HL-60 (cell line): ENCODE measurements around the gene ACOXL.

Source experiments
- DNase-seq, 2 experiments: peaks; one replicate each; pipeline ENCODE4 v3.0.0-alpha.2; 2010 to 2020; ENCODE audit warnings: low read depth in 1 of 2, low spot score in 1 of 2
- H3K27ac ChIP-seq: fragments of 250-450 bp; sonication (Bioruptor Pico); replicated peaks from 2 replicates; pipeline ENCODE4 v1.5.1; 2020; ENCODE audit warnings: mild to moderate bottlenecking, moderate library complexity
- H3K27me3 ChIP-seq: fragments of 250-450 bp; sonication (Bioruptor Pico); 2 replicates; pipeline ENCODE4 v1.5.1; 2021; ENCODE audit warnings: mild to moderate bottlenecking, moderate library complexity; ENCODE audit not compliant: insufficient read depth, poor library complexity, severe bottlenecking
- H3K4me3 ChIP-seq: replicated peaks from 2 replicates; pipeline ENCODE4 v1.5.1; 2011; ENCODE audit warnings: mild to moderate bottlenecking, control low read depth, low read length; ENCODE audit not compliant: insufficient read depth
- GABPA ChIP-seq: IDR thresholded peaks from 2 replicates; pipeline ENCODE4 v1.6.1; 2012; ENCODE audit warnings: low read depth
- POLR2AphosphoS5 ChIP-seq: IDR thresholded peaks from 2 replicates; pipeline ENCODE4 v1.6.1; 2012; ENCODE audit warnings: low read depth
- SPI1 ChIP-seq: IDR thresholded peaks from 2 replicates; pipeline ENCODE4 v1.6.1; 2012; ENCODE audit warnings: low read depth, mild to moderate bottlenecking, borderline replicate concordance
- TF ChIP-seq, protein P1 (sequence below): IDR thresholded peaks from one replicate; pipeline ENCODE4 v1.5.1; 2011; ENCODE audit warnings: low read length, control low read depth, inconsistent platforms; ENCODE audit not compliant: insufficient read depth
- TF ChIP-seq, protein P2 (sequence below): IDR thresholded peaks from 2 replicates; pipeline ENCODE4 v1.6.1; 2012; ENCODE audit warnings: low read depth; ENCODE audit not compliant: insufficient replicate concordance

ACOXL gene

DNA sequence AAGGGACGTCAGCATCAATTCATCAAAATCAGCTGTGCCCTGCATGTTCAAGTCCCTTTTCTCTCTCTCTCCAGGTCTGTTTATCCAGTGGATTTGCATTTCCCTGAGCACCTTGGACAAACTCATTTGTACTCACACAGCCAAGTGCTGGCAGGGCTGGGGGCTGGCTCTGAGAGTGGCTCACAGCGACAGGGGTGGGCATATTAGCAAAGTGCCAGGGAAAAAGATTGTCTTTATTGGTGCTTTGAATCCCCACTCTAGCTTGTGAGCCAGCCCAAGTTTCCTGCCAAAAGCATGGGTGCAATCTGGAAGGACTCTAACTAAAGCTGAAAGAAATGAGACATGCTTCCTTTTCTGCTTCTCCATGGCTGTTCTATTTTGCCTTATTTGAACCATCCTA lies 56.6 kb downstream of the ACOXL start:
- TF ChIP-seq GABPA, result no peak
- TF ChIP-seq, protein P1, sequence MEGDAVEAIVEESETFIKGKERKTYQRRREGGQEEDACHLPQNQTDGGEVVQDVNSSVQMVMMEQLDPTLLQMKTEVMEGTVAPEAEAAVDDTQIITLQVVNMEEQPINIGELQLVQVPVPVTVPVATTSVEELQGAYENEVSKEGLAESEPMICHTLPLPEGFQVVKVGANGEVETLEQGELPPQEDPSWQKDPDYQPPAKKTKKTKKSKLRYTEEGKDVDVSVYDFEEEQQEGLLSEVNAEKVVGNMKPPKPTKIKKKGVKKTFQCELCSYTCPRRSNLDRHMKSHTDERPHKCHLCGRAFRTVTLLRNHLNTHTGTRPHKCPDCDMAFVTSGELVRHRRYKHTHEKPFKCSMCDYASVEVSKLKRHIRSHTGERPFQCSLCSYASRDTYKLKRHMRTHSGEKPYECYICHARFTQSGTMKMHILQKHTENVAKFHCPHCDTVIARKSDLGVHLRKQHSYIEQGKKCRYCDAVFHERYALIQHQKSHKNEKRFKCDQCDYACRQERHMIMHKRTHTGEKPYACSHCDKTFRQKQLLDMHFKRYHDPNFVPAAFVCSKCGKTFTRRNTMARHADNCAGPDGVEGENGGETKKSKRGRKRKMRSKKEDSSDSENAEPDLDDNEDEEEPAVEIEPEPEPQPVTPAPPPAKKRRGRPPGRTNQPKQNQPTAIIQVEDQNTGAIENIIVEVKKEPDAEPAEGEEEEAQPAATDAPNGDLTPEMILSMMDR, result no peak
- TF ChIP-seq, protein P2, sequence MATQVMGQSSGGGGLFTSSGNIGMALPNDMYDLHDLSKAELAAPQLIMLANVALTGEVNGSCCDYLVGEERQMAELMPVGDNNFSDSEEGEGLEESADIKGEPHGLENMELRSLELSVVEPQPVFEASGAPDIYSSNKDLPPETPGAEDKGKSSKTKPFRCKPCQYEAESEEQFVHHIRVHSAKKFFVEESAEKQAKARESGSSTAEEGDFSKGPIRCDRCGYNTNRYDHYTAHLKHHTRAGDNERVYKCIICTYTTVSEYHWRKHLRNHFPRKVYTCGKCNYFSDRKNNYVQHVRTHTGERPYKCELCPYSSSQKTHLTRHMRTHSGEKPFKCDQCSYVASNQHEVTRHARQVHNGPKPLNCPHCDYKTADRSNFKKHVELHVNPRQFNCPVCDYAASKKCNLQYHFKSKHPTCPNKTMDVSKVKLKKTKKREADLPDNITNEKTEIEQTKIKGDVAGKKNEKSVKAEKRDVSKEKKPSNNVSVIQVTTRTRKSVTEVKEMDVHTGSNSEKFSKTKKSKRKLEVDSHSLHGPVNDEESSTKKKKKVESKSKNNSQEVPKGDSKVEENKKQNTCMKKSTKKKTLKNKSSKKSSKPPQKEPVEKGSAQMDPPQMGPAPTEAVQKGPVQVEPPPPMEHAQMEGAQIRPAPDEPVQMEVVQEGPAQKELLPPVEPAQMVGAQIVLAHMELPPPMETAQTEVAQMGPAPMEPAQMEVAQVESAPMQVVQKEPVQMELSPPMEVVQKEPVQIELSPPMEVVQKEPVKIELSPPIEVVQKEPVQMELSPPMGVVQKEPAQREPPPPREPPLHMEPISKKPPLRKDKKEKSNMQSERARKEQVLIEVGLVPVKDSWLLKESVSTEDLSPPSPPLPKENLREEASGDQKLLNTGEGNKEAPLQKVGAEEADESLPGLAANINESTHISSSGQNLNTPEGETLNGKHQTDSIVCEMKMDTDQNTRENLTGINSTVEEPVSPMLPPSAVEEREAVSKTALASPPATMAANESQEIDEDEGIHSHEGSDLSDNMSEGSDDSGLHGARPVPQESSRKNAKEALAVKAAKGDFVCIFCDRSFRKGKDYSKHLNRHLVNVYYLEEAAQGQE, result no peak
- Histone ChIP-seq H3K4me3 (no peak overlapping the region), H3K27me3 (no peaks in the 10 kb centered on the region), H3K27ac (no peak overlapping the region)
- no peak for DNase-seq

DNA sequence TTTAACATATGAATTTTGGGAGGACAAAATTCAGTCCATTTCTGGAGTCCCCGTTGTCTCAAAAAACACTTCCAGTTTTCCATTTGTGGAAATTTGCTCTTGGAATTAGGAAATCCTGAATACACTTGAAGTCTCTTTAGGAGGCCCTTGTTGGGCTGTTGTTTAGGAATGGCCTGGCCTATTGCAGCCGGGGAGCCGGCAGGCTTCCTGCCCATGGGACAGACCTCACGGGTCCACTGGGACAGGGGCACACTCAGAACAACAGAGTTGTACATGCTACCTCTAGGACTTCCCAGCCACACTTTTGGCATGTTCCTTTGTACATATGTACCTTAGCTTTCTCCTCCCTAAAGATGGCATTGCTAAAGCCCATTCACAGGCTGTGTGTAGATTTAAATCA lies 57.3 kb downstream of the ACOXL start:
- no peak for TF ChIP-seq SPI1
- TF ChIP-seq, protein P1, result no peak
- TF ChIP-seq, protein P2, result no peak
- no peak for TF ChIP-seq POLR2AphosphoS5
- no peak for TF ChIP-seq GABPA
- Histone ChIP-seq H3K27me3 (no peaks in the 10 kb centered on the region), H3K4me3 (no peak overlapping the region), H3K27ac (no peak overlapping the region)
- no peak for DNase-seq

DNA sequence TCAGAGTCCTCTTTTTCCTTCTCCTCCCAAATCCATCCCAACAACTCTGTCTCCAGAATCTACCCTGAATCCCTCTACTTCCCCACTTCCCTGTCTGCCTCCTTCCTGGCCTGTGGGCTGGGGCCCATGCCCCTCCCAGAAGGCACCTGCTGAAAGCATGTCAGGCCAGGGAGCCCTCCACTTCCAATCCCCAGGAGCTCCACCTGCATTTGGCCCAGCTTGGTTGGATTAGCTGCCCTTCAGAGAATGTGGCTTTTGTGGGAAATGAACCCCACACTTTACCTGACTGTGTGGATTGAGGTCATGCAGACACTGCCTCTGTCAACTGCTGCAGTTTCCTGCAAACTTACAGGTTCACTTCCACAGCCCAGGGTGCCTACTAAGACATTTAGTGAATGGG lies 58.5 kb downstream of the ACOXL start:
- H3K4me3 ChIP-seq, result no peak overlapping the region
- H3K27ac ChIP-seq, result no peak overlapping the region
- no peak for DNase-seq
- no peaks in the 10 kb centered on the region for H3K27me3 ChIP-seq
- no peak for TF ChIP-seq SPI1

DNA sequence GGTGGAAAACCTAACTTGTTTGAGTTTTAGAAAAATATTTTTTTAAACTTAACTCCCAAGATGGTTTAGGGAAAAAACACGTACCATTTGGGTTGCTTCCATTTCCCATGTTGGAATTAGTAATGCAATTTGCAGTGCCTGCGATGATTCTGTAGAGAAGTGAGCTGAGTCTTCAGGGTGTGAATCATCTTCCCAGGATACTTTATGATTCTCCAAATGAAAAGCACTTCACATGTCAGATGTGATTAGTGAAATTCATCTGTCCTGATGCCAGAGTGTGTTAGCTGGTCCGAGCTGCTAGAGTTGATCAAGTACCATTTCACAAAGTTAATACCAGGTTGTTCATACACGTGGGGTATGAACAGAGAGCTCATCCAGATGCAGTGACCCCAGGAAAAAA lies 59.1 kb downstream of the ACOXL start:
- H3K27me3 ChIP-seq, result no peaks in the 10 kb centered on the region
- no peak overlapping the region for H3K4me3 ChIP-seq
- DNase-seq, result no peak

More for the DNA sequence above, 59.1 kb downstream of the ACOXL start:
- H3K27ac ChIP-seq, result no peak overlapping the region
- no peak for TF ChIP-seq GABPA
- no peak for TF ChIP-seq SPI1
- TF ChIP-seq, protein P2, result no peak
- TF ChIP-seq, protein P1, result no peak
- no peak for TF ChIP-seq POLR2AphosphoS5
